HepG2 (cell line): ENCODE results near the gene SLIT3. TPM values are rescaled to one million over a fixed set of nuclear protein-coding genes. Genes with fewer than 3 reads are reported as not detected.

ENCODE experiments used
- ATAC-seq: fragments of 200-7000 bp; cut with Tn5 transposase; 3 replicates; pipeline ENCODE4 v1.9.1; 2020; ENCODE audit warnings: mild to moderate bottlenecking, moderate library complexity
- BruUV-seq: library from RNA; stranded (reverse); fragments of 400-500 nt; replicated peaks from 2 replicates; lab custom pipeline; 2021; lab: Mats Ljungman, UMichigan
- CTCF ChIA-PET: fragments of 300-600 bp; formaldehyde crosslinking; extraction: SDS; loops from one replicate; lab custom pipeline; 2021; ENCODE audit warnings: low total read pairs, inconsistent platforms, low intra/inter-chr PET ratio; lab: Yijun Ruan, JAX
- POLR2A ChIA-PET: fragments of 350-600 bp; sonication (Branson Sonifier 250); formaldehyde crosslinking; loops from one replicate; lab custom pipeline; 2020; ENCODE audit warnings: antibody characterized with exemption, inconsistent platforms; lab: Yijun Ruan, JAX
- DNase-seq: peaks from one replicate; pipeline ENCODE4 v3.0.0-alpha.2; 2015; ENCODE audit warnings: low spot score
- FAIRE-seq: peaks from 3 replicates; lab custom pipeline; 2011; peaks lifted over from hg19 to GRCh38; lab: Jason Lieb, UNC
- H2AFZ ChIP-seq: one replicate; pipeline ENCODE4 v1.6.1; 2011; ENCODE audit warnings: low read length, inconsistent platforms
- H3K27ac ChIP-seq: fragments of 300-600 bp; 3 replicates; pipeline ENCODE4 v1.8.0; 2011; ENCODE audit warnings: mixed run types, mild to moderate bottlenecking, mixed read lengths, low read length, inconsistent platforms; ENCODE audit not compliant: insufficient read depth; ENCODE audit errors: extremely low read length
- H3K27me3 ChIP-seq, 2 experiments: fragments of 200-600 bp in 1 of 2; 2 replicates in 1 of 2; 3 replicates in 1 of 2; pipeline versions ENCODE4 v1.6.0 to v1.8.0; 2011; ENCODE audit warnings: low read length in 2 of 2, mild to moderate bottlenecking in 2 of 2, moderate library complexity in 2 of 2, inconsistent platforms in 1 of 2; ENCODE audit not compliant: insufficient read depth in 2 of 2, control insufficient read depth in 1 of 2
- H3K36me3 ChIP-seq, 2 experiments: fragments of 200-600 bp in 1 of 2; replicated peaks in 1 of 2; 2 replicates in 1 of 2; 3 replicates in 1 of 2; pipeline versions ENCODE4 v1.5.1 to v1.8.0; 2011; ENCODE audit warnings: low read length in 2 of 2, inconsistent platforms in 1 of 2; ENCODE audit not compliant: insufficient read depth in 2 of 2, control insufficient read depth in 1 of 2
- H3K4me1 ChIP-seq: 2 replicates; pipeline ENCODE4 v1.5.1; 2012; ENCODE audit warnings: low read length, inconsistent platforms; ENCODE audit not compliant: insufficient read depth
- H3K4me2 ChIP-seq: 2 replicates; pipeline ENCODE4 v1.6.0; 2011; ENCODE audit warnings: low read depth, low read length, inconsistent platforms
- H3K4me3 ChIP-seq, 3 experiments: fragments of 200-600 bp in 1 of 3; sonication (generic), shearing (Covaris generic) in 1 of 3; replicated peaks in 1 of 3; 2 replicates each; pipeline ENCODE4 v1.5.1; 2011 to 2016; ENCODE audit warnings: low read length in 3 of 3, inconsistent platforms in 2 of 3, low read depth in 2 of 3, mild to moderate bottlenecking in 2 of 3, control low read depth in 1 of 3, mixed read lengths in 1 of 3; ENCODE audit not compliant: insufficient read depth in 1 of 3
- H3K79me2 ChIP-seq: one replicate; pipeline ENCODE4 v1.6.1; 2011; ENCODE audit warnings: low read length, inconsistent platforms; ENCODE audit not compliant: insufficient read depth
- H3K9ac ChIP-seq: 2 replicates; pipeline ENCODE4 v1.6.0; 2011; ENCODE audit warnings: mild to moderate bottlenecking, low read depth, low read length, inconsistent platforms; ENCODE audit not compliant: insufficient read depth
- H3K9me3 ChIP-seq: 2 replicates; pipeline ENCODE4 v1.5.1; 2012; ENCODE audit warnings: mild to moderate bottlenecking, low read length
- H4K20me1 ChIP-seq: 2 replicates; pipeline ENCODE4 v1.6.0; 2011; ENCODE audit warnings: inconsistent platforms, mild to moderate bottlenecking, low read length, moderate library complexity; ENCODE audit not compliant: insufficient read depth
- HDAC1 ChIP-seq: sonication (generic); formaldehyde crosslinking; IDR thresholded peaks from 2 replicates; pipeline ENCODE4 v1.5.1; 2020; ENCODE audit warnings: mild to moderate bottlenecking, missing genetic modification reagents
- HOXD1 ChIP-seq: sonication (generic); formaldehyde crosslinking; IDR thresholded peaks from 2 replicates; pipeline ENCODE4 v1.5.0; 2020; ENCODE audit warnings: missing genetic modification reagents
- MAZ ChIP-seq, 2 experiments: sonication (generic) in 1 of 2; formaldehyde crosslinking in 1 of 2; IDR thresholded peaks; 2 replicates each; pipeline versions ENCODE4 v1.5.0 to v1.6.1; 2012 to 2020; ENCODE audit warnings: low read depth in 2 of 2, mild to moderate bottlenecking in 2 of 2, borderline replicate concordance in 1 of 2, improper control_type of control experiment in 1 of 2, low read length in 1 of 2, missing genetic modification reagents in 1 of 2, moderate library complexity in 1 of 2
- SKI ChIP-seq: fragments of 450-650 bp; IDR thresholded peaks from one replicate; pipeline ENCODE4 v1.6.1; 2018; ENCODE audit warnings: mild to moderate bottlenecking; ENCODE audit not compliant: partially characterized antibody
- ZBTB46 ChIP-seq: sonication (generic); formaldehyde crosslinking; IDR thresholded peaks from 2 replicates; pipeline ENCODE4 v1.4.0; 2020; ENCODE audit warnings: mild to moderate bottlenecking, missing genetic modification reagents, borderline replicate concordance
- ZNF10 ChIP-seq: sonication (generic); formaldehyde crosslinking; IDR thresholded peaks from 2 replicates; pipeline ENCODE4 v1.4.0; 2020; ENCODE audit warnings: mild to moderate bottlenecking, low read depth, missing genetic modification reagents, borderline replicate concordance
- ZNF333 ChIP-seq: sonication (generic); formaldehyde crosslinking; IDR thresholded peaks from 2 replicates; pipeline ENCODE4 v1.4.0; 2020; ENCODE audit warnings: mild to moderate bottlenecking, missing genetic modification reagents, borderline replicate concordance
- WGBS: methylation state at CpG from one replicate; pipeline ENCODE4 v1.1.6; 2017; ENCODE audit warnings: low lambda C conversion rate; 5-methylcytosine and 5-hydroxymethylcytosine counted together
- in situ Hi-C: cut with HindIII; loops from 2 replicates; pipeline ENCODE4 v1.10.0; 2017; ENCODE audit warnings: low pct_unique_long_range_greater_than_20kb; ENCODE audit not compliant: extremely low pct_ligation_motif_present
- intact Hi-C: fragments of 100-400 bp; cut with micrococcal nuclease; formaldehyde crosslinking; loops from one replicate; pipeline ENCODE4 v1.10.0; 2022; ENCODE audit not compliant: unreplicated experiment
- polyA plus RNA-seq, 8 experiments: library from polyadenylated mRNA; depleted of rRNA in 3 of 8; stranded (reverse) in 7 of 8; unstranded in 1 of 8; fragments of >200 nt; fragmentation: Illumina TruSeq in 4 of 8; extraction: Trizol in 4 of 8; gene quantifications; 2 replicates each; pipeline versions ENCODE4 v1.2.1 to v1.2.3, GENCODE V29; 2011 to 2016; ENCODE audit warnings: low read depth in 4 of 8, missing spikeins in 1 of 8, mixed read lengths in 1 of 8; ENCODE audit not compliant: insufficient read depth in 1 of 8
- total RNA-seq, 5 experiments: library from RNA; depleted of rRNA; stranded (reverse); fragments of >200 nt; fragmentation: Illumina TruSeq; extraction: Trizol; gene quantifications; 2 replicates each; pipeline ENCODE4 v1.2.3, GENCODE V29; 2016; ENCODE audit warnings: low read depth in 1 of 5
- TF ChIP-seq, protein P1 (sequence below): sonication (generic); formaldehyde crosslinking; IDR thresholded peaks from 2 replicates; pipeline ENCODE4 v1.8.1; 2023; ENCODE audit warnings: missing genetic modification reagents, inconsistent platforms, borderline replicate concordance
- TF ChIP-seq, protein P2 (sequence below): sonication (generic); formaldehyde crosslinking; IDR thresholded peaks from 2 replicates; pipeline ENCODE4 v1.4.0; 2020; ENCODE audit warnings: missing genetic modification reagents, borderline replicate concordance
- TF ChIP-seq, protein P3 (sequence below): sonication (generic); formaldehyde crosslinking; IDR thresholded peaks from 2 replicates; pipeline ENCODE4 v1.8.1; 2023; ENCODE audit warnings: mild to moderate bottlenecking, inconsistent platforms, moderate library complexity, missing genetic modification reagents, borderline replicate concordance

SLIT3 gene
- total and polyA plus RNA-seq, 2 of the 13 experiments (the other 11 are each of a cell fraction or from before 2014, with no cell fraction given): not detected

GRCh38 chr5:169002953-169003555, 297.9 kb downstream of the SLIT3 start (continued):
- TF ChIP-seq MAZ (IDR thresholded peaks at IDR 0.05; ENCODE audit: borderline replicate concordance, low read depth, low read length) (no peak), MAZ (CRISPR knock-in tag; IDR thresholded peaks at IDR 0.05; ENCODE audit: low read depth) (no peak), HOXD1 (CRISPR knock-in tag) (no peak), ZNF10 (CRISPR knock-in tag) (no peak), ZNF333 (no peak)

DNA sequence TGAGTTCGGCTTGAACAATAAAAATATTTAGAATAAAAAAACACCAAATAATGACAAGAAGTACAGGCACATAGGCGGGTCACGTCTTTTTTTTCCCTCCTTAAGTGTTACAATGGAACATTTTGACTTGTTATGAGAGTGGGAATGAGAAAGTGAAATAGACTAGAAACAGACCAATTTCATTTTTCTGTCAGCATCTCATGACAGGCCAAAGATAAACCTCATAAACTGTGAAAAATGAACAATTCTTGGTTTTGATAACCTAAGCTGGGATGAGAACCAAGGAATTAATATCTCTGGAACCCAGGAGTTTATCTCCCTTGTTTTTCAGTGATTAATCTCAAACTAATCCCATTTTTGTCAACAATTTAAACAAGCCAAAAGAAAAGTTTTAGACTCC, 299.5 kb downstream of the SLIT3 start:
- H3K4me1 ChIP-seq: no peaks in the 10 kb centered on the region
- DNase-seq: no peak
- intact Hi-C loops: loop anchor here (5.0 kb wide), 1 partner anchor 296 kb away; no protein-coding TSS in a partner anchor
- no TSS peak for BruUV-seq
- WGBS: 0% methylated on average over 3 of the region's 3 CpGs
- ChIA-PET CTCF (no interaction called here), POLR2A (no interaction called here)
- H3K9ac ChIP-seq: no peak overlapping the region
- in situ Hi-C loops: no loop called here
- no peak for ATAC-seq
- no peaks in the 10 kb centered on the region for H3K36me3 ChIP-seq
- H4K20me1 ChIP-seq: no peaks in the 10 kb centered on the region
- H2AFZ ChIP-seq: no peak overlapping the region
- no peaks in the 10 kb centered on the region for H3K79me2 ChIP-seq
- H3K4me2 ChIP-seq: no peak overlapping the region
- no peak overlapping the region for H3K27ac ChIP-seq
- H3K9me3 ChIP-seq: no peaks in the 10 kb centered on the region
- FAIRE-seq: no peak
- peaks cover 0 to 31% of the 10 kb centered on the region in 2 experiments; a peak in 3 of 5 replicates for H3K27me3 ChIP-seq
- no peak overlapping the region for H3K4me3 ChIP-seq
- TF ChIP-seq SKI (no peak), HDAC1 (CRISPR knock-in tag) (no peak), ZBTB46 (CRISPR knock-in tag) (no peak)
- TF ChIP-seq, protein P1, sequence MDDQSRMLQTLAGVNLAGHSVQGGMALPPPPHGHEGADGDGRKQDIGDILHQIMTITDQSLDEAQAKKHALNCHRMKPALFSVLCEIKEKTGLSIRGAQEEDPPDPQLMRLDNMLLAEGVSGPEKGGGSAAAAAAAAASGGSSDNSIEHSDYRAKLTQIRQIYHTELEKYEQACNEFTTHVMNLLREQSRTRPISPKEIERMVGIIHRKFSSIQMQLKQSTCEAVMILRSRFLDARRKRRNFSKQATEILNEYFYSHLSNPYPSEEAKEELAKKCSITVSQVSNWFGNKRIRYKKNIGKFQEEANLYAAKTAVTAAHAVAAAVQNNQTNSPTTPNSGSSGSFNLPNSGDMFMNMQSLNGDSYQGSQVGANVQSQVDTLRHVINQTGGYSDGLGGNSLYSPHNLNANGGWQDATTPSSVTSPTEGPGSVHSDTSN (CRISPR knock-in tag): no peak
- TF ChIP-seq, protein P2, sequence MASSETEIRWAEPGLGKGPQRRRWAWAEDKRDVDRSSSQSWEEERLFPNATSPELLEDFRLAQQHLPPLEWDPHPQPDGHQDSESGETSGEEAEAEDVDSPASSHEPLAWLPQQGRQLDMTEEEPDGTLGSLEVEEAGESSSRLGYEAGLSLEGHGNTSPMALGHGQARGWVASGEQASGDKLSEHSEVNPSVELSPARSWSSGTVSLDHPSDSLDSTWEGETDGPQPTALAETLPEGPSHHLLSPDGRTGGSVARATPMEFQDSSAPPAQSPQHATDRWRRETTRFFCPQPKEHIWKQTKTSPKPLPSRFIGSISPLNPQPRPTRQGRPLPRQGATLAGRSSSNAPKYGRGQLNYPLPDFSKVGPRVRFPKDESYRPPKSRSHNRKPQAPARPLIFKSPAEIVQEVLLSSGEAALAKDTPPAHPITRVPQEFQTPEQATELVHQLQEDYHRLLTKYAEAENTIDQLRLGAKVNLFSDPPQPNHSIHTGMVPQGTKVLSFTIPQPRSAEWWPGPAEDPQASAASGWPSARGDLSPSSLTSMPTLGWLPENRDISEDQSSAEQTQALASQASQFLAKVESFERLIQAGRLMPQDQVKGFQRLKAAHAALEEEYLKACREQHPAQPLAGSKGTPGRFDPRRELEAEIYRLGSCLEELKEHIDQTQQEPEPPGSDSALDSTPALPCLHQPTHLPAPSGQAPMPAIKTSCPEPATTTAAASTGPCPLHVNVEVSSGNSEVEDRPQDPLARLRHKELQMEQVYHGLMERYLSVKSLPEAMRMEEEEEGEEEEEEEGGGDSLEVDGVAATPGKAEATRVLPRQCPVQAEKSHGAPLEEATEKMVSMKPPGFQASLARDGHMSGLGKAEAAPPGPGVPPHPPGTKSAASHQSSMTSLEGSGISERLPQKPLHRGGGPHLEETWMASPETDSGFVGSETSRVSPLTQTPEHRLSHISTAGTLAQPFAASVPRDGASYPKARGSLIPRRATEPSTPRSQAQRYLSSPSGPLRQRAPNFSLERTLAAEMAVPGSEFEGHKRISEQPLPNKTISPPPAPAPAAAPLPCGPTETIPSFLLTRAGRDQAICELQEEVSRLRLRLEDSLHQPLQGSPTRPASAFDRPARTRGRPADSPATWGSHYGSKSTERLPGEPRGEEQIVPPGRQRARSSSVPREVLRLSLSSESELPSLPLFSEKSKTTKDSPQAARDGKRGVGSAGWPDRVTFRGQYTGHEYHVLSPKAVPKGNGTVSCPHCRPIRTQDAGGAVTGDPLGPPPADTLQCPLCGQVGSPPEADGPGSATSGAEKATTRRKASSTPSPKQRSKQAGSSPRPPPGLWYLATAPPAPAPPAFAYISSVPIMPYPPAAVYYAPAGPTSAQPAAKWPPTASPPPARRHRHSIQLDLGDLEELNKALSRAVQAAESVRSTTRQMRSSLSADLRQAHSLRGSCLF (CRISPR knock-in tag): no peak
- TF ChIP-seq, protein P3, sequence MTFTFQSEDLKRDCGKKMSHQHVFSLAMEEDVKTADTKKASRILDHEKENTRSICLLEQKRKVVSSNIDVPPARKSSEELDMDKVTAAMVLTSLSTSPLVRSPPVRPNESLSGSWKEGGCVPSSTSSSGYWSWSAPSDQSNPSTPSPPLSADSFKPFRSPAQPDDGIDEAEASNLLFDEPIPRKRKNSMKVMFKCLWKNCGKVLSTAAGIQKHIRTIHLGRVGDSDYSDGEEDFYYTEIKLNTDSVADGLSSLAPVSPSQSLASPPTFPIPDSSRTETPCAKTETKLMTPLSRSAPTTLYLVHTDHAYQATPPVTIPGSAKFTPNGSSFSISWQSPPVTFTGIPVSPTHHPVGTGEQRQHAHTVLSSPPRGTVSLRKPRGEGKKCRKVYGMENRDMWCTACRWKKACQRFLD: no peak
